Calu3 (cell line): Measurements from ENCODE around the gene TRIM33. TPM values are rescaled to one million over a fixed set of nuclear protein-coding genes. Genes with fewer than 3 reads are reported as not detected.

Source experiments
- BruUV-seq: library from RNA; stranded (reverse); fragments of 400-500 nt; replicated peaks from 2 replicates; lab custom pipeline; 2021; lab: Mats Ljungman, UMichigan
- CTCF ChIA-PET: fragments of 300-600 bp; sonication (Branson Sonifier 250); formaldehyde crosslinking; loops from one replicate; lab custom pipeline; 2022; ENCODE audit warnings: antibody characterized with exemption; lab: Charles Lee
- DNase-seq: peaks from one replicate; pipeline ENCODE4 v3.0.0; 2022
- H3K27ac Mint-ChIP-seq: one replicate; pipeline ENCODE4 v1.8.0; 2022; ENCODE audit warnings: mixed read lengths; ENCODE audit not compliant: unreplicated experiment
- H3K27me3 Mint-ChIP-seq: one replicate; pipeline ENCODE4 v1.8.0; 2022; ENCODE audit warnings: mixed read lengths; ENCODE audit not compliant: unreplicated experiment
- H3K36me3 Mint-ChIP-seq: one replicate; pipeline ENCODE4 v1.8.0; 2022; ENCODE audit warnings: mild to moderate bottlenecking, moderate library complexity, mixed read lengths; ENCODE audit not compliant: insufficient read depth, unreplicated experiment
- H3K4me1 Mint-ChIP-seq: one replicate; pipeline ENCODE4 v1.8.0; 2022; ENCODE audit warnings: mild to moderate bottlenecking, low read depth, mixed read lengths; ENCODE audit not compliant: unreplicated experiment
- H3K4me3 Mint-ChIP-seq: one replicate; pipeline ENCODE4 v1.8.0; 2022; ENCODE audit warnings: mild to moderate bottlenecking, low read depth, moderate library complexity, mixed read lengths; ENCODE audit not compliant: unreplicated experiment
- H3K9me3 Mint-ChIP-seq: one replicate; pipeline ENCODE4 v1.8.0; 2022; ENCODE audit warnings: low read depth, mixed read lengths; ENCODE audit not compliant: unreplicated experiment
- intact Hi-C: fragments of 100-400 bp; cut with micrococcal nuclease; formaldehyde crosslinking; loops from one replicate; pipeline ENCODE4 v1.10.0; 2022; ENCODE audit not compliant: unreplicated experiment
- total RNA-seq: library from RNA; stranded (reverse); gene quantifications from 2 replicates; pipeline ENCODE4 v1.2.3, GENCODE V29; 2022
- TF ChIP-seq, protein P1 (sequence below): fragments of 200-600 bp; IDR thresholded peaks from one replicate; pipeline ENCODE4 v1.8.0; 2022; ENCODE audit warnings: antibody characterized with exemption; ENCODE audit not compliant: unreplicated experiment

TRIM33 gene
- total RNA-seq, 1 experiment from 2014 or later = 42.0 TPM

DNA sequence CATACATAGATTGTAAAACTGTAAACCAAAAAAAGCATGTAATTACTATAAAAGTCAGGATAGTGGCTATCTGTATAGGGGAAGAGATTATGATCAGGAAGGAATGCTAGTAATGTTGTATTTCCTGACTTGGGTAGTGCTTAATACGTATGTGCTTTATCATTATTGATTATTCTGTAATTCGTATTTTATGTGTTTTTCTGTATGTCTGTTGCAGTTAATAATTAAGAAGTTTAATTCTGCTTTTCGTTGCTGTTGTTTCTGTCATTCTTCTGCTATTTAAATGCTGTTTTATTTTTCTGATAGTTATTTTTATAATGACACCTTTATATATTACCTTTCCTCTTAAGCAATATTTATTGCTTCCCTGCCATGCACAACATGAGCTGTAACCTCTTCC, 29.3 kb upstream of the TRIM33 start:
- Mint-ChIP-seq H3K4me1 (peaks cover 22% of the 10 kb centered on the region), H3K36me3 (no peaks in the 10 kb centered on the region), H3K27me3 (no peaks in the 10 kb centered on the region), H3K4me3 (peak overlapping the region; percentile 25), H3K27ac (peak overlapping the region; percentile 52), H3K9me3 (no peaks in the 10 kb centered on the region)
- TF ChIP-seq, protein P1, sequence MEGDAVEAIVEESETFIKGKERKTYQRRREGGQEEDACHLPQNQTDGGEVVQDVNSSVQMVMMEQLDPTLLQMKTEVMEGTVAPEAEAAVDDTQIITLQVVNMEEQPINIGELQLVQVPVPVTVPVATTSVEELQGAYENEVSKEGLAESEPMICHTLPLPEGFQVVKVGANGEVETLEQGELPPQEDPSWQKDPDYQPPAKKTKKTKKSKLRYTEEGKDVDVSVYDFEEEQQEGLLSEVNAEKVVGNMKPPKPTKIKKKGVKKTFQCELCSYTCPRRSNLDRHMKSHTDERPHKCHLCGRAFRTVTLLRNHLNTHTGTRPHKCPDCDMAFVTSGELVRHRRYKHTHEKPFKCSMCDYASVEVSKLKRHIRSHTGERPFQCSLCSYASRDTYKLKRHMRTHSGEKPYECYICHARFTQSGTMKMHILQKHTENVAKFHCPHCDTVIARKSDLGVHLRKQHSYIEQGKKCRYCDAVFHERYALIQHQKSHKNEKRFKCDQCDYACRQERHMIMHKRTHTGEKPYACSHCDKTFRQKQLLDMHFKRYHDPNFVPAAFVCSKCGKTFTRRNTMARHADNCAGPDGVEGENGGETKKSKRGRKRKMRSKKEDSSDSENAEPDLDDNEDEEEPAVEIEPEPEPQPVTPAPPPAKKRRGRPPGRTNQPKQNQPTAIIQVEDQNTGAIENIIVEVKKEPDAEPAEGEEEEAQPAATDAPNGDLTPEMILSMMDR = no peak
- CTCF ChIA-PET = no interaction called here
- no peak for DNase-seq
- no TSS peak for BruUV-seq
- intact Hi-C loops = no loop called here

DNA sequence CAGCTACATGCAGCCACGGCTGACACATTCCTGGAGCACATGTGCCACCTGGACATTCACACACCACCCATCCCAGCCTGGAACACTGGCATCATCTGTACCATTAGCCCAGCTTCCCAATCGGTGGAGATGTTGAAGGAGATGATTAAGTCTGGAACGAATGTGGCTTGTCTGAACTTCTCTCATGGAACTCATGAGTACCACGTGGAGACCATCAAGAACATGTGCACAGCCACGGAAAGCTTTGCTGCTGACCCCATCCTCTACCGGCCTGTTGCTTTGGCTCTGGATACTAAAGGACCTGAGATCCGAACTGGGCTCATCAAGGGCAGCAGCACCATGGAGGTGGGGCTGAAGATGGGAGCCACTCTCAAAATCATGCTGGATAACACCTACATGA, 25.0 kb upstream of the TRIM33 start:
- no peaks in the 10 kb centered on the region for H3K27me3 Mint-ChIP-seq
- DNase-seq = no peak
- BruUV-seq = no TSS peak
- H3K27ac Mint-ChIP-seq = no peak overlapping the region
- H3K4me3 Mint-ChIP-seq = no peak overlapping the region
- intact Hi-C loops = no loop called here
- H3K4me1 Mint-ChIP-seq = peaks cover 20% of the 10 kb centered on the region
- CTCF ChIA-PET = no interaction called here
- TF ChIP-seq, protein P1 = no peak
- no peaks in the 10 kb centered on the region for H3K36me3 Mint-ChIP-seq
- no peaks in the 10 kb centered on the region for H3K9me3 Mint-ChIP-seq

DNA sequence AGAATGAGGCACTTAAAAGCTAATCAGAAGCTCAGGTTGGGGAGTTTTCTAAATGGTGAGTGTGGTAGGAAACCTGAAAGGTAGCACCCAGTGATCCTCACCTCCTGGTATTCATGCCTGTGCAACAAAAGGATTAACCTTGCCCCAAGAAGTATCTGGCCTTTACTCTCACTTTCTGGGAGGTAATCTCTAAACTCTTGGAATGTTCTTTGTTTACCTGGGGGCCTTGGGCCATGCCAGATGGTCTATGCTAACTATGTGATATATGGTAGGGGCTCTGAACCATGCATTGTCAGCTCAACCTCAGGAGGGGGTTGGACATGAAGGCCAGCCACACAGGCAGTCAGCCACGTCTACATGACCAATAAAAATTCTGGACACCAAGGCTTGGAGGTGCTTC, 24.4 kb upstream of the TRIM33 start:
- no peaks in the 10 kb centered on the region for H3K36me3 Mint-ChIP-seq
- TF ChIP-seq, protein P1 = no peak
- no peak for DNase-seq
- no peaks in the 10 kb centered on the region for H3K9me3 Mint-ChIP-seq
- H3K4me1 Mint-ChIP-seq = peaks cover 14% of the 10 kb centered on the region
- intact Hi-C loops = no loop called here
- no peaks in the 10 kb centered on the region for H3K27me3 Mint-ChIP-seq
- H3K4me3 Mint-ChIP-seq = no peak overlapping the region
- H3K27ac Mint-ChIP-seq = no peak overlapping the region
- BruUV-seq = no TSS peak
- CTCF ChIA-PET = no interaction called here

DNA sequence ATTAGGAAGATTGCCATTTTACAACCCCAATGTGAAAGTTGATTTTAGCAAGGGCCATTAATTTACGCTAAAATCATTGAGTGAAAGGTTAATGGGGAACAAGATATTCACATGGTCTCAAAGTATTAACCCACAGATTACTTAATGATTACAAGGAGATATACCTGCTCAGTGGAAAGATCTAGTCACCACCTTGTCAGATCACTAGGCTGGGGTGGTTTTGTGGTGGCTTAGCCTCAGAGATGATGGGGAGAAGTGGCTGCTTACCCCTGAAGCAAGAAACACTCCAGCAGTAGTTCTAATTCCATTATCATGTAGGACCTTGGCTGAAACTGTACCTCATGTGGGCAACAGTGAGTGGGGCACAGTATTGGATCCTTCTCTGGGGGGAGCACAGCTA, 20.1 kb upstream of the TRIM33 start:
- intact Hi-C loops = no loop called here
- Mint-ChIP-seq H3K36me3 (no peaks in the 10 kb centered on the region), H3K27ac (no peak overlapping the region), H3K9me3 (no peaks in the 10 kb centered on the region), H3K4me1 (peaks cover 8% of the 10 kb centered on the region), H3K4me3 (no peak overlapping the region), H3K27me3 (no peaks in the 10 kb centered on the region)
- TF ChIP-seq, protein P1 = no peak
- CTCF ChIA-PET = no interaction called here
- BruUV-seq = no TSS peak
- DNase-seq = no peak
